BE2C (cell line): ENCODE data around the gene KMO.

Experiments used
- DNase-seq: peaks from one replicate; pipeline ENCODE4 v3.0.0-alpha.2; 2020
- H3K27me3 ChIP-seq: fragments of 250-450 bp; sonication (Bioruptor Pico); 2 replicates; pipeline ENCODE4 v1.5.1; 2020; ENCODE audit warnings: mild to moderate bottlenecking
- H3K36me3 ChIP-seq: fragments of 250-450 bp; sonication (Bioruptor Pico); 2 replicates; pipeline ENCODE4 v1.5.1; 2020; ENCODE audit warnings: mild to moderate bottlenecking
- H3K4me1 ChIP-seq: fragments of 250-450 bp; sonication (Bioruptor Pico); 2 replicates; pipeline ENCODE4 v1.5.1; 2020
- H3K4me3 ChIP-seq: 2 replicates; pipeline ENCODE4 v1.5.1; 2011; ENCODE audit warnings: low read depth, low read length
- H3K9me3 ChIP-seq: fragments of 250-450 bp; sonication (Bioruptor Pico); 2 replicates; pipeline ENCODE4 v1.5.1; 2020
- TF ChIP-seq, protein P1 (sequence below): IDR thresholded peaks from 2 replicates; pipeline ENCODE4 v1.5.1; 2012; ENCODE audit warnings: mild to moderate bottlenecking, low read depth, low read length

Gene KMO

DNA sequence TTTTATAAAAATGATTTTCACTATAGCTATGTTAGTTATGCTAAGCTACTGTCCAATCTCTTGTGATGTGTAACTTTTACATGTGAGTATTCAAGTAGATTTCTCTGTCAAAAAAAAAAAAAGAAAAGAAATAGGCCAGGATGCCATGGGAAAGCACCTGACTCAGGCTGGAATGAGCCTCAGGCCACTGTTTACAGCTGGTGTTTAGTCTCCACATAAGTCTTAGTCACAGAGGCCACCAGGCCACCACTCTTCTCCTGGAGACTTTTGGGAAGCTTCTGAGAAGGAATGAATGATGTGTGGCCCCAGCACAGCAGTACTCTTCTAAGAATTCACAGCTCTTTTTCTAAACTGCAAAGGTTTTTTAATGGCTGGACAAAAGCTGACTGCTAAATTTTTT is 59.1 kb downstream of the KMO start:
- Histone ChIP-seq H3K27me3 (no peaks in the 10 kb centered on the region), H3K9me3 (no peaks in the 10 kb centered on the region), H3K36me3 (no peaks in the 10 kb centered on the region), H3K4me1 (no peaks in the 10 kb centered on the region), H3K4me3 (no peak overlapping the region)
- DNase-seq, result no peak
- TF ChIP-seq, protein P1, sequence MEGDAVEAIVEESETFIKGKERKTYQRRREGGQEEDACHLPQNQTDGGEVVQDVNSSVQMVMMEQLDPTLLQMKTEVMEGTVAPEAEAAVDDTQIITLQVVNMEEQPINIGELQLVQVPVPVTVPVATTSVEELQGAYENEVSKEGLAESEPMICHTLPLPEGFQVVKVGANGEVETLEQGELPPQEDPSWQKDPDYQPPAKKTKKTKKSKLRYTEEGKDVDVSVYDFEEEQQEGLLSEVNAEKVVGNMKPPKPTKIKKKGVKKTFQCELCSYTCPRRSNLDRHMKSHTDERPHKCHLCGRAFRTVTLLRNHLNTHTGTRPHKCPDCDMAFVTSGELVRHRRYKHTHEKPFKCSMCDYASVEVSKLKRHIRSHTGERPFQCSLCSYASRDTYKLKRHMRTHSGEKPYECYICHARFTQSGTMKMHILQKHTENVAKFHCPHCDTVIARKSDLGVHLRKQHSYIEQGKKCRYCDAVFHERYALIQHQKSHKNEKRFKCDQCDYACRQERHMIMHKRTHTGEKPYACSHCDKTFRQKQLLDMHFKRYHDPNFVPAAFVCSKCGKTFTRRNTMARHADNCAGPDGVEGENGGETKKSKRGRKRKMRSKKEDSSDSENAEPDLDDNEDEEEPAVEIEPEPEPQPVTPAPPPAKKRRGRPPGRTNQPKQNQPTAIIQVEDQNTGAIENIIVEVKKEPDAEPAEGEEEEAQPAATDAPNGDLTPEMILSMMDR, result no peak

DNA sequence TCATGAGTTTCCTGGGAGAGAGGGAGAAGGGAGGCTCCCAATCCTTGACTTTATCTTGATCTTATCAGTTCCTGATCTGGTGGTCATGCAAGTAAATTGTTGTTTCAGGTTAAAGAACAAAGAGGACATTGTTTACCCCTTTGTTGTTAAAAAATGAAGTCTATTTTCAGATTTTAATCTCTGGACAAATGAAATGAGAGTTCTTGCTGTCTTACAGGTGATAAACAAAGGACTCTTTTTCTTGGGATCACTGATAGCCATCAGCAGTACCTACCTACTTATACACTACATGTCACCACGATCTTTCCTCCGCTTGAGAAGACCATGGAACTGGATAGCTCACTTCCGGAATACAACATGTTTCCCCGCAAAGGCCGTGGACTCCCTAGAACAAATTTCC is 59.6 kb downstream of the KMO start:
- TF ChIP-seq, protein P1, result no peak
- no peak for DNase-seq

DNA sequence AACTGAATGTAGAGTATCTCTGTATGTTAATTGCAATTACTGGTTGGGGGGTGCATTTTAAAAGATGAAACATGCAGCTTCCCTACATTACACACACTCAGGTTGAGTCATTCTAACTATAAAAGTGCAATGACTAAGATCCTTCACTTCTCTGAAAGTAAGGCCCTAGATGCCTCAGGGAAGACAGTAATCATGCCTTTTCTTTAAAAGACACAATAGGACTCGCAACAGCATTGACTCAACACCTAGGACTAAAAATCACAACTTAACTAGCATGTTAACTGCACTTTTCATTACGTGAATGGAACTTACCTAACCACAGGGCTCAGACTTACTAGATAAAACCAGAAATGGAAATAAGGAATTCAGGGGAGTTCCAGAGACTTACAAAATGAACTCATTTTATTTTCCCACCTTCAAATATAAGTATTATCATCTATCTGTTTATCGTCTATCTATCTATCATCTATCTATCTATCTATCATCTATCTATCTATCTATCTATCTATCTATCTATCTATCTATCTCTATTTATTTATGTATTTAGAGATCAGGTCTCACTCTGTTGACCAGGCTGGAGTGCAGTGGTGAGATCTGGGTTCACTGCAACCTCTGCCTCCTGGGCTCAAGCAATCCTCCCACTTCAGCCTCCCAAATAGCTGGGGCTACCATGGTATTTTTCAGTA is 60.2 kb downstream of the KMO start:
- Histone ChIP-seq H3K4me3 (no peak overlapping the region), H3K4me1 (no peaks in the 10 kb centered on the region), H3K9me3 (no peaks in the 10 kb centered on the region), H3K27me3 (no peaks in the 10 kb centered on the region), H3K36me3 (no peaks in the 10 kb centered on the region)
- TF ChIP-seq, protein P1, result no peak
- no peak for DNase-seq

More for the DNA sequence above, 59.6 kb downstream of the KMO start:
- H3K27me3 ChIP-seq, result no peaks in the 10 kb centered on the region
- no peaks in the 10 kb centered on the region for H3K36me3 ChIP-seq
- H3K4me3 ChIP-seq, result no peak overlapping the region
- no peaks in the 10 kb centered on the region for H3K4me1 ChIP-seq
- no peaks in the 10 kb centered on the region for H3K9me3 ChIP-seq

GRCh38 chr1:241593186-241593585 is 61.0 kb downstream of the KMO start:
- TF ChIP-seq, protein P1, result no peak
- Histone ChIP-seq H3K36me3 (no peaks in the 10 kb centered on the region), H3K27me3 (no peaks in the 10 kb centered on the region), H3K9me3 (no peaks in the 10 kb centered on the region), H3K4me1 (no peaks in the 10 kb centered on the region), H3K4me3 (no peak overlapping the region)
- no peak for DNase-seq

- DNase-seq, result no peak
- Histone ChIP-seq H3K27me3 (no peaks in the 10 kb centered on the region), H3K36me3 (no peaks in the 10 kb centered on the region), H3K4me3 (no peak overlapping the region), H3K9me3 (no peaks in the 10 kb centered on the region), H3K4me1 (no peaks in the 10 kb centered on the region)
- TF ChIP-seq, protein P1, result no peak
Measured at GRCh38 chr1:241596633-241597032, 64.5 kb downstream of the KMO start.

GRCh38 chr1:241598249-241598648 is 66.1 kb downstream of the KMO start:
- no peaks in the 10 kb centered on the region for H3K27me3 ChIP-seq
- H3K4me3 ChIP-seq, result no peak overlapping the region
- TF ChIP-seq, protein P1, result no peak
- H3K9me3 ChIP-seq, result no peaks in the 10 kb centered on the region
- no peaks in the 10 kb centered on the region for H3K4me1 ChIP-seq
- DNase-seq, result no peak
- H3K36me3 ChIP-seq, result no peaks in the 10 kb centered on the region
